Hippocampal formation (tissue), 2 donors: Measurements from ENCODE around the gene HMMR.

ENCODE experiments used
- DNase-seq, 2 donors: peaks; one replicate each; lab custom pipeline; 2025; lab: John Stamatoyannopoulos, UW

Gene HMMR

DNA sequence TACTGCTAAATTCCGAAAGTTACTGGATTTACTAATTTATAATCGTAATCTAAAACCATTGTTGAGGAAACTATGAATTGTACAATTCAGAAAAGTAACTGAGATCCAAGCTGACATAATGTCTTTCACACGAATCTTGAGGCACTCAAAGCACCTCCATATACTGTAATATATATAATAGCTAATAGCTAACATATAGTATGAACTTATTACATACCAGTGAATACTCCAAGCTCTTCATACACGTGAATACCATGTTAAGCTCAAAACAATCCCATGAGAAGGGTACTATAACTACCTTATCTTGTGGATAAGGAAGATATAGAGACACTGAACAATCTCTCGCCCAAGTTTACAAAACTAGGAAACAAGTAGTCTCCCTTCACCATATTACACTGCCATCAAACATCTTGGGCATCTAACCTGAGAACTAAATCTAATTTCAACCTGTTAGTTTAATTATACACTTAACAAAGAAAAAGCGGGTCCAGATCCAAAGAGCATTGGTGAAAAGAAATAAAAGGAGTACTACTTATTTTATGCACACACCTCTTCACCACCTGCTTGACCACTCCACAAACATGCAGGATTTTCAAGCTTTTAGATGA lies 1.6 kb upstream of the HMMR start:
- DNase-seq: no peak

- DNase-seq: no peak
These were observed 992 bp upstream of the HMMR start for GRCh38 chr5:163459462-163459818.

DNA sequence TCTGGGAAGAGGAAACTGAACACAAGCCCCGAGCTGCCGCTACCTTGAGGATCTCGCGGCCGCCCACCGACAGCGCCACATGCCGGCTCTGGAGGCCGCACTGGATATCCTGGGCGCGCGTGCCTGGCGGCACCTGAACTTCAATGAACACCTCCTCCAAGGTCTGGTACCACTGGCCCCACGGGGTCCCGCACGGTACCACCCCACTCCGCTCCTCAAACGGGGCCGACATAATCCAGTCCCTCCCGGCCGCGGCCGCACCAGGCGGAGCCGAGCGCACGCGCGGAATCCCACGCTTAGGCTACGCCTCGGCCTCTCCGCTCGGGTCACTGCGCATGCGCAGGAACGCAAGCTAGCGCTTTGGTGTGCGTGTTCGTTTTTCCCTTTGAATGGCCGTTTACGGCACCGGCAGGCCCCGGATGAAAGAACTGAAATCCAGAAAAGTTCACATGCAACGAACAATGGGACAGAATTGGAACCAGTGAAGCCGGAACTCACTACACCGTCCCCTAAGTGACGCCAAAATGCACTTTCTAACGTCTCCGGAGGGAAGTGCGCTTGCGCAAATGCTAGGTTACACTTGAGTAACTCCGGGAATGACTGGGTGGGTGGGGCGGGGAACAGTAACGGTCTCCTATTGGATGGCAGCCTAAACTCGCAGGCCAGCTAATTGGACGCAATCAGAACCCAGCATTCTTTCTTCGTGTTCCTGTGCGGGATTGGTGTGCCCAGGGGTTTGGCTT lies 442 bp upstream of the HMMR start, which contains the start of gene NUDCD2:
NUDCD2 (minus strand) TSS at position 284 of the 743 bp plus-strand sequence; CDS start at position 232, 52 bp downstream.
- peak; percentile 97 to 98 for DNase-seq

- DNase-seq: no peak
These were observed 2.6 kb downstream of the HMMR start for GRCh38 chr5:163463063-163463435.

DNA sequence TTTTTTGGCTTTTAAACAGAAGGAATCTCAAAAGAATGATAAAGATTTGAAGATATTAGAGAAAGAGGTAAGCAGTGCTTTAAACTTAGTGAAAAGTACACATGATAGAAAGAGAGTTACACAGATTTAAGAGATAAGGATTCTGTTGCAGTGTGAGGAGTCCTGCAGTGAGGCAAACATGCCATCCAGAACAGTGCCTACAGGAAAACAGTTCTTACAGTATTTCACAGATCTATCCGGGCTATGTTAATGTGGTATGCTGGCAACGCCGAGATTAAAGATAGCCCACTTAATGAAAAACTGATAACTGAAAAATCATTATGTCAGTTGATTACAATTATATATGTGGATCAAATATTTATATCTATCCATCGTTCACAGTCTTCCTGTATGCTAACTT lies 7.2 kb downstream of the HMMR start:
- DNase-seq: no peak

DNA sequence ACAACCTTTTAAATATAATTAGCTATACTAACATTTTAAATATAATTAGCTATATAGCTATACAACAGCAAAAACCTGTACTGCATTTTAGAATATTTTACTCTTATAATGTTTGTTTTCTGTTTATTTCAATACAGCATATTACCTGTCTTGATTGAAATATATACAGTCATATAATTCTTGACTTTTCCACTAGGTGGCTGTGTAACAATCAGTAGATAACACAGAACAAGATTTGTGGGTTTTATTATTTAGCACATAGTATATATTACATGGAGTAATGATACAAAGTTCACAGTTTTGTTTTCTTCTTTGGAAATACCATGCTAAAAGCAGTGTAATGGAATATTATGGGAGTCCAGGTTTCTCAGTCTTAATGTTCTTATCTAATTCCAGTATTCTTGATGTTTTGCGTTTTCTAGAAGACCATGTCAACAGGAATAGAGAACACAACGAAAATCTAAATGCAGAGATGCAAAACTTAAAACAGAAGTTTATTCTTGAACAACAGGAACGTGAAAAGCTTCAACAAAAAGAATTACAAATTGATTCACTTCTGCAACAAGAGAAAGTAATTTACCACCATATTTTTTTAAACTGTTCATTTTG lies 13.3 kb downstream of the HMMR start:
- DNase-seq: no peak

- no peak for DNase-seq
These were observed 15.0 kb downstream of the HMMR start for GRCh38 chr5:163475411-163475810.

DNA sequence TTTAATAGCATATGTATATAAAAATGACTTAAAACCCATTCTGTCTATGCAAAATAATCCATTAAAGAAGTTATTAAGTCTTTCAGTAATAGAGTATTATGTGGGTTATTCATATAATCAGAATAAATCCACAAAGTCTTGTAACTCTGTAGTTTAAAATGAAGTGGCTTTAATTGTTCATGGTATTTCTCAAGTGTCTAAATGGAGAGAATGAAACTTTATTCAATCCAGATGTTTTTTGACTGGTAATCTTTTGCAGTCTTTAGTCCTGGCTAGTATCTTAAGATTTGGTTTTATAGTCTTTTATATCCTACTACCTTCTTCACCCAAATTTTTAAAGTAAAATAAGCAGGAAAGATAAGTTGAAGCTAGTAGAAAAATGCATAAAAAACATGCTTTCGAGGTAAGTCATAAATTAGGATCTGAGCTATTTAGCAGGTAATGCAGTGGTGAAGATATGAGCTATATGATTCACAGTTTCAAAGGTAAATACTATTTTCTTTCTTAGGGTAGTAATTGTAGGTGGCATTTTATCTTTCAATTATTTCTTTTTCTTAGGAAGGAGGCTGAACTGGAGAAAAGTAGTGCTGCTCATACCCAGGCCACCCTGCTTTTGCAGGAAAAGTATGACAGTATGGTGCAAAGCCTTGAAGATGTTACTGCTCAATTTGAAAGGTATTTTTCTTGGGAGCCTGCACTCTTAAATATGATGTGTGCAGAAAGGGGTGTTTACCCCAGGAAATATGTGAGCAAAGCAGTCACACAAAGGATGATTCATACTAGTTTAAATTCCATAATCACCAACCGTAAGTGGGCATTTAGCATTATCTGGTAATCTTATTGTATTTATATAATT lies 17.9 kb downstream of the HMMR start:
- no peak for DNase-seq

GRCh38 chr5:163478982-163479271 lies 18.5 kb downstream of the HMMR start:
- DNase-seq: peak in 1 of 2 donors; percentile 14

GRCh38 chr5:163489055-163489744 lies 28.8 kb downstream of the HMMR start:
- no peak for DNase-seq

GRCh38 chr5:163489745-163490075 lies 29.3 kb downstream of the HMMR start:
- no peak for DNase-seq

- no peak for DNase-seq
These were observed 35.9 kb downstream of the HMMR start for GRCh38 chr5:163496286-163496685.

DNA sequence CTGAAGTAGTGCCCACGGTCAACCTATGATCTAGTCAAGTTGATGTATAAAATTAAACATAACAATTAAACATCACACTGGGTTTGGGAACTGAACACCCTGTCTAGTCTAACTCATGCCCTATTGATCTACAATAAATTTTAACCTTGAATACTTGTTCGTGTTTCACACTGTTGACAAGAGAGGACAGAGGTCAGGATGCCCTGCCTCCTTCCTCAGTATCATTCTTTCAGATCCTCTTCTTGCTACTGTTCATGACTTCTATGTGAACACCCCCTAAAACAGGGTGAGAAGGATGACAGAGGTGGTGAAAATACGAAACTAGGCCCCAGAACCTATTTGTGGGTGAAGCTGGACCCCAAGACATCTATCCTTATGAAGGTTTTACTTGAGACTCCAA lies 36.9 kb downstream of the HMMR start:
- no peak for DNase-seq

GRCh38 chr5:163498886-163499285 lies 38.5 kb downstream of the HMMR start:
- DNase-seq: no peak

DNA sequence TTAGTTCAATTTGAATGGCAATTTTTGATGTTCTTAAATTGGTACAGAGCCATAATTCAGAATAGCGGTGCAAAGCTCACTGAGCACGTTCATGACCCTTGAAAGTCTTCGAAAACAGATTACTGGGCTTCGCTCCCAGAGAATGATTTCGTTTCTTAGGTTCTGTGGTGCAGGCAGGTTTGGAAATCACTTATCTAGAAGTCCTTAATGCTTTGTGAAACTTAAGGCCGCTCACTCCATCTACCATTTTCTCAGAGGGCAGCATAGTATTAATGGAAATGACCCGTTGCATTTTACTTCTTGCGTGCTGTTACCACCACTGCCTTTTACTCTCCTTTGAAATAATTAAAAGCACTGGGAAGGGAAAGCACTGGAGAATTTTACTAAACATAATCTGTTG lies 42.1 kb downstream of the HMMR start:
- no peak for DNase-seq

DNA sequence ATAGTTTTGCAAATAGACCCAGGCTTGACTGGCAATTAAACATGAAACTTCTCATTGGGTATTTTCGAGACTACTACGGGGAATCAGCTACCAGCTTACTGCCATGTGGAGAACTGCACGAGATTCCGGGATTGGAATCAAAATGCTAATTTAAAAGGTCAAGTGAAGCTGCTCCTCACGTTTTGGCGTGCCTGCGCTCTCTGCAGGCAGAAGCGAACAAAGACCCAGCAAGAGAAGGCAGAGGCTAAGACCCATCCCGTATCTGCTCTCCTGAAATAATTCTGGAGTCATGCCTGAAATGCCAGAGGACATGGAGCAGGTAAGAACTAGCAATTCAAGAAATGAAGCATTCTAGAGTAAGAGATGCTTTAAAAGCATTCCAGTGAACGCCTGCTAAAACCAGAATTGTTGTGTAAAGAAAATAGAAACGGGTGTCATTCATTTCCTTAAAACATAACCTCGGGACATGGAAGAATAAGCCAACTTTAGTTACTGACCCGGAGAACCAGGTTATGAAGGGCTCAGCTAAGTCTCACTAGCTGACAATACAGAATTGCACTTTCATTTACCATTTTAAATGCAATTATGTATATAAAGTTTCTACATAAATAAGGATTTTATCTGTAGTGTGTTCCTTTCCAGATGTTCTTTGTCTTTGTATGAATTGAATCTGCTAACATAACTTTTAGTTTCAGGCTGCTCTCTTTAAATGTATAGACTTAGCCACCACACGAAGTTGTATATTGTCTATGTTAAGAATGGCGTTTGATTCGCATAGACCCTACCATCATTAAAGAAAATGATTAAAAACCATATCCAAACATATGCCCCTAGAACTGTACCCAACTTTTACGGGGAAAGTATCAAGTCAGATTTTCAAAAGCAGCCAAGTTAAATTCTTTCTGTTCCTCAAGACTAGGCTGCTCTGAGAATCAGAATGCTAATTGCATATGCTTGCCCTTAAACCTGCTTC lies 43.0 kb downstream of the HMMR start:
- peak; percentile 46 to 54 for DNase-seq

DNA sequence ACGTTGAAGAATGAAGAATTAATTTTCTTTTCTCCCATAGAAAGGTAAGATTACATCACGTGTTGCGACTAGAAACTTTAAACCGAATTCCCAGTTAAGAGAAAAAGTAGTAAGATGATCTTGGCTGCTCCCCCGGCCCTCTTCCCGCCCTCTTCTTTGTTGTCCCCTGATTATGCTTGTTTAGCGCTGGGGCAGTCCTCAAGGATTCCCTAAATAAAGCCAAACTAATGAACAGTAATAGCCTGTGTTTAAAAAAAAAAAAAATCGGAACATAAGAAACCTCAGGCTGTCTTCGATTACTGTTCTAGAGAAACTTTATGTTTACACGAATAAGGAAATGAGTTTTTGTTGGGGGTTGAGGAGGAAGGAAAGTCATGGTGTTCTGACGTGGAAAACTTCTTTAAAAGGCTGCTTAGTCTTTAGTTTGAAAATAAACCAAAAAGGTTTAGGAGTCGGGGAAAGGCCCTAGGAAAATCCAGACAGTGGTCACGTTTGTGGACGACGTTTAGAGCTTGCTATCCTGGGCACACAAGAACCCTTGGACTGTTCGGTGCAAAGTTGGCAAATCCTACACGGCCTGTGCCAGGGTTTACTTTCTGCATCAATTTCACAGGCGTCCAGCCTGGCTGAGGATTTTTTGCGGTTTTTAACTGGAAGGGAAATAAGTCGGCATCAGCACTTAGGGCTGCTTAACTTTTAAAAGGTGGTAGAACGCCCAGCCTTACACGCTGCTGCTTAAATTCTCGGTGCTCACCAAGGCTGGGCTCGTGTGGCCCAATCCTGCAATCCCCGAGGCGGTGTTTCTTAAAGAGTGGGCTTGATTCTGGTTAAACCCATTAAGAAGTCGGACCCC lies 43.9 kb downstream of the HMMR start:
- DNase-seq: peak; percentile 50 to 71

DNA sequence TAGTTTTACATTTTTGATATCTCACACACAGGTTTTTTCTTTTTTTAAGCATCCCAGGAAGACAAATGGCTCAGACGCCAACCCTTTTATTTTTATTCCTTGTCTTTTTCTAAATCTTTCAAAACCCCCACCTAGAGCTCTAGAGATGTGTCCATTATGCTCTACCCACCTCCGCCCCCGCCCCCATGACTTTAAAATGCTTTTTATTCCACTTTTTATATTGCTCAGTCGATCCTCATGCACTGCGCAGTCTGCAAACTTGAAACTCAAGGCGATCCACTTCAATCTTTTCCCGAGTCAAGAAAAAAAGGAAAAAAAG lies 44.6 kb downstream of the HMMR start:
- no peak for DNase-seq

GRCh38 chr5:163505368-163506094 lies 45.1 kb downstream of the HMMR start, which contains the start of gene MAT2B:
Gene MAT2B, plus strand, starts transcription at chr5:163505619. Its CDS starts 68 bp downstream, at chr5:163505687.
- peak; percentile 96 to 97 for DNase-seq
